SK-N-SH (cell line): ENCODE measurements around the gene NSL1. TPM values are rescaled to one million over a fixed set of nuclear protein-coding genes. Genes with fewer than 3 reads are reported as not detected.

Source experiments
- polyA plus RNA-seq, 3 experiments: library from polyadenylated mRNA; depleted of rRNA; stranded (reverse); fragments of >200 nt; gene quantifications; 2 replicates each; pipeline ENCODE4 v1.2.3, GENCODE V29; 2012

Gene NSL1
- polyA plus RNA-seq, 1 of the 3 experiments (the other 2 are of a cell fraction): 22.5 TPM

Other genes starting within 250 kb of the NSL1 start
- 29.7 TPM in 2 replicates for gene ATF3, start 183.0 kb downstream of the NSL1 start, polyA plus RNA-seq (2012; rRNA removed)
- gene BATF3, start 91.9 kb downstream of the NSL1 start, polyA plus RNA-seq (2012; rRNA removed): 0.76 and 0.86 TPM in 2 replicates
- 5.2 and 6.6 TPM in 2 replicates for gene TATDN3, start 117 bp upstream of the NSL1 start, polyA plus RNA-seq (2012; rRNA removed)
- 0.24 TPM in 1 of 2 replicates, not detected in the other for gene SPATA45, start 55.9 kb upstream of the NSL1 start, polyA plus RNA-seq (2012; rRNA removed)
- gene FLVCR1, start 66.5 kb upstream of the NSL1 start, polyA plus RNA-seq (2012; rRNA removed): 1.7 and 2.5 TPM in 2 replicates
- gene VASH2, start 158.8 kb upstream of the NSL1 start, polyA plus RNA-seq (2012; rRNA removed): 0.41 and 0.55 TPM in 2 replicates
- 14.0 and 17.8 TPM in 2 replicates for gene ANGEL2, start 224.1 kb upstream of the NSL1 start, polyA plus RNA-seq (2012; rRNA removed)